Skeletal muscle satellite cell (primary cell): Measurements from ENCODE around the gene SMG1.
"Not testable (repeated sequence)": the region's sequence is repeated elsewhere in the genome, so short reads cannot be mapped to it uniquely, and the experiment has no call there.

Source experiments
- H3K27me3 ChIP-seq: 2 replicates; pipeline ENCODE4 v1.7.0; 2013; ENCODE audit warnings: low read length; ENCODE audit not compliant: control insufficient read depth, insufficient read depth
- H3K36me3 ChIP-seq: 2 replicates; pipeline ENCODE4 v1.7.0; 2013; ENCODE audit warnings: mild to moderate bottlenecking, control low read depth, low read length; ENCODE audit not compliant: insufficient read depth
- H3K4me1 ChIP-seq: 2 replicates; pipeline ENCODE4 v1.7.0; 2013; ENCODE audit warnings: low read length; ENCODE audit not compliant: control insufficient read depth, insufficient read depth
- H3K4me2 ChIP-seq: 2 replicates; pipeline ENCODE4 v1.7.0; 2013; ENCODE audit warnings: mild to moderate bottlenecking, low read length
- H3K4me3 ChIP-seq: 2 replicates; pipeline ENCODE4 v1.7.0; 2013; ENCODE audit warnings: low read length
- H3K9ac ChIP-seq: 2 replicates; pipeline ENCODE4 v1.7.0; 2013; ENCODE audit warnings: mild to moderate bottlenecking, low read depth, low read length, moderate library complexity
- H3K9me3 ChIP-seq: replicated peaks from 2 replicates; pipeline ENCODE4 v1.7.0; 2013; ENCODE audit warnings: mild to moderate bottlenecking, control low read depth, low read length

SMG1 gene

GRCh38 chr16:18774651-18775050 is 151.6 kb downstream of the SMG1 start:
- not testable (repeated sequence) for H3K9ac ChIP-seq, H3K9me3 ChIP-seq, H3K4me1 ChIP-seq, H3K4me3 ChIP-seq, H3K27me3 ChIP-seq, H3K4me2 ChIP-seq, H3K36me3 ChIP-seq

GRCh38 chr16:18772171-18772570 is 154.0 kb downstream of the SMG1 start:
- H3K27me3 ChIP-seq, H3K36me3 ChIP-seq, H3K4me2 ChIP-seq, H3K4me1 ChIP-seq, H3K9ac ChIP-seq, H3K9me3 ChIP-seq, H3K4me3 ChIP-seq: not testable (repeated sequence)

GRCh38 chr16:18770336-18770962 is 155.8 kb downstream of the SMG1 start:
- H3K4me1 ChIP-seq, H3K9me3 ChIP-seq, H3K27me3 ChIP-seq, H3K4me3 ChIP-seq, H3K36me3 ChIP-seq, H3K9ac ChIP-seq, H3K4me2 ChIP-seq: not testable (repeated sequence)

- not testable (repeated sequence) for H3K4me1 ChIP-seq, H3K9ac ChIP-seq, H3K36me3 ChIP-seq, H3K9me3 ChIP-seq, H3K4me3 ChIP-seq, H3K27me3 ChIP-seq, H3K4me2 ChIP-seq
Observed at GRCh38 chr16:18767217-18767616, 159.0 kb downstream of the SMG1 start.

- H3K9me3 ChIP-seq, H3K9ac ChIP-seq, H3K36me3 ChIP-seq: not testable (repeated sequence)
Observed at GRCh38 chr16:18762713-18763112, 163.5 kb downstream of the SMG1 start.

GRCh38 chr16:18759598-18760520 is 166.3 kb downstream of the SMG1 start:
- not testable (repeated sequence) for H3K9me3 ChIP-seq, H3K27me3 ChIP-seq, H3K4me1 ChIP-seq, H3K4me3 ChIP-seq, H3K36me3 ChIP-seq, H3K9ac ChIP-seq
- peak overlapping the region; percentile 47 for H3K4me2 ChIP-seq

More at GRCh38 chr16:18762713-18763112, 163.5 kb downstream of the SMG1 start:
- H3K27me3 ChIP-seq, H3K4me2 ChIP-seq, H3K4me1 ChIP-seq, H3K4me3 ChIP-seq: not testable (repeated sequence)

- not testable (repeated sequence) for H3K4me1 ChIP-seq, H3K9ac ChIP-seq, H3K36me3 ChIP-seq, H3K4me3 ChIP-seq, H3K9me3 ChIP-seq, H3K4me2 ChIP-seq, H3K27me3 ChIP-seq
Observed at GRCh38 chr16:18757960-18758660, 168.1 kb downstream of the SMG1 start.

- not testable (repeated sequence) for H3K4me1 ChIP-seq, H3K27me3 ChIP-seq, H3K9me3 ChIP-seq, H3K4me3 ChIP-seq, H3K9ac ChIP-seq, H3K4me2 ChIP-seq, H3K36me3 ChIP-seq
Observed at GRCh38 chr16:18756639-18757038, 169.6 kb downstream of the SMG1 start.
